Mesenchymal stem cell (in vitro differentiated cells and primary cell): ENCODE measurements around the gene CYP2W1.

Source experiments
- DNase-seq: peaks from one replicate; pipeline ENCODE4 v3.0.0-alpha.2; 2013
- H2AFZ ChIP-seq: one replicate; pipeline ENCODE4 v1.6.1; 2013; ENCODE audit warnings: low read depth, mild to moderate bottlenecking, control low read depth, inconsistent platforms, low read length, moderate library complexity
- H2AK5ac ChIP-seq: 2 replicates; pipeline ENCODE4 v1.6.1; 2013; ENCODE audit warnings: low read length, moderate library complexity, mild to moderate bottlenecking, inconsistent platforms; ENCODE audit not compliant: severe bottlenecking
- H2BK120ac ChIP-seq: one replicate; pipeline ENCODE4 v1.6.1; 2013; ENCODE audit warnings: low read depth, mild to moderate bottlenecking, inconsistent platforms, low read length, moderate library complexity
- H2BK12ac ChIP-seq, 2 experiments: one replicate each; pipeline ENCODE4 v1.6.1; 2013; ENCODE audit warnings: inconsistent platforms in 2 of 2, low read length in 2 of 2, mild to moderate bottlenecking in 2 of 2, moderate library complexity in 2 of 2, control low read depth in 1 of 2
- H2BK15ac ChIP-seq: one replicate; pipeline ENCODE4 v1.6.1; 2013; ENCODE audit warnings: mild to moderate bottlenecking, low read depth, inconsistent platforms; ENCODE audit not compliant: poor library complexity, severe bottlenecking
- H2BK5ac ChIP-seq: 2 replicates; pipeline ENCODE4 v1.6.1; 2013; ENCODE audit warnings: low read depth, mild to moderate bottlenecking, low read length, control low read depth, inconsistent platforms; ENCODE audit not compliant: poor library complexity, severe bottlenecking
- H3K14ac ChIP-seq, 2 experiments: one replicate each; pipeline ENCODE4 v1.6.1; 2013; ENCODE audit warnings: inconsistent platforms in 2 of 2, low read length in 2 of 2, control low read depth in 1 of 2, mild to moderate bottlenecking in 1 of 2, moderate library complexity in 1 of 2
- H3K18ac ChIP-seq, 2 experiments: one replicate each; pipeline ENCODE4 v1.6.1; 2013; ENCODE audit warnings: inconsistent platforms in 2 of 2, low read length in 2 of 2, control low read depth in 1 of 2, low read depth in 1 of 2, mild to moderate bottlenecking in 1 of 2
- H3K23ac ChIP-seq, 2 experiments: one replicate each; pipeline ENCODE4 v1.6.1; 2013; ENCODE audit warnings: inconsistent platforms in 2 of 2, low read length in 2 of 2, mild to moderate bottlenecking in 2 of 2, moderate library complexity in 2 of 2, control low read depth in 1 of 2
- H3K27ac ChIP-seq: 2 replicates; pipeline ENCODE4 v1.5.1; 2013; ENCODE audit warnings: mild to moderate bottlenecking, moderate library complexity, low read length, control low read depth, inconsistent platforms; ENCODE audit not compliant: poor library complexity, severe bottlenecking
- H3K27me3 ChIP-seq, 2 experiments: 2 replicates each; pipeline versions ENCODE4 v1.6.1 to v1.7.0; 2013; ENCODE audit warnings: low read length in 2 of 2, mild to moderate bottlenecking in 2 of 2, moderate library complexity in 2 of 2, control low read depth in 1 of 2, inconsistent platforms in 1 of 2; ENCODE audit not compliant: control insufficient read depth in 1 of 2, insufficient read depth in 1 of 2
- H3K36me3 ChIP-seq, 2 experiments: 2 replicates each; pipeline versions ENCODE4 v1.6.1 to v1.7.0; 2013; ENCODE audit warnings: low read length in 2 of 2, control low read depth in 1 of 2, inconsistent platforms in 1 of 2, low read depth in 1 of 2, mild to moderate bottlenecking in 1 of 2; ENCODE audit not compliant: insufficient read depth in 2 of 2, control insufficient read depth in 1 of 2
- H3K4ac ChIP-seq, 2 experiments: one replicate each; pipeline ENCODE4 v1.6.1; 2013; ENCODE audit warnings: inconsistent platforms in 2 of 2, low read length in 2 of 2, mild to moderate bottlenecking in 2 of 2, moderate library complexity in 2 of 2, control low read depth in 1 of 2, low read depth in 1 of 2
- H3K4me1 ChIP-seq: 2 replicates; pipeline ENCODE4 v1.6.1; 2013; ENCODE audit warnings: low read depth, low read length, control low read depth; ENCODE audit not compliant: control insufficient read depth, insufficient read depth
- H3K4me2 ChIP-seq: 2 replicates; pipeline ENCODE4 v1.6.1; 2013; ENCODE audit warnings: low read length, mild to moderate bottlenecking, inconsistent platforms; ENCODE audit not compliant: poor library complexity, severe bottlenecking
- H3K4me3 ChIP-seq, 2 experiments: 2 replicates each; pipeline versions ENCODE4 v1.5.1 to v1.7.0; 2013; ENCODE audit warnings: low read length in 2 of 2, mild to moderate bottlenecking in 2 of 2, control low read depth in 1 of 2, low read depth in 1 of 2; ENCODE audit not compliant: insufficient read depth in 1 of 2
- H3K79me1 ChIP-seq: replicated peaks from 2 replicates; pipeline ENCODE4 v1.6.1; 2013; ENCODE audit warnings: mild to moderate bottlenecking, control low read depth, low read length, inconsistent platforms; ENCODE audit not compliant: poor library complexity, severe bottlenecking
- H3K9ac ChIP-seq: 2 replicates; pipeline ENCODE4 v1.7.0; 2013; ENCODE audit warnings: mild to moderate bottlenecking, low read length, moderate library complexity
- H3K9me3 ChIP-seq: 2 replicates; pipeline ENCODE4 v1.7.0; 2013; ENCODE audit warnings: mild to moderate bottlenecking, low read length; ENCODE audit not compliant: control insufficient read depth
- H4K8ac ChIP-seq: one replicate; pipeline ENCODE4 v1.6.1; 2013; ENCODE audit warnings: inconsistent platforms, mild to moderate bottlenecking, low read length, moderate library complexity
- H4K91ac ChIP-seq: one replicate; pipeline ENCODE4 v1.6.1; 2013; ENCODE audit warnings: mild to moderate bottlenecking, low read length, inconsistent platforms
- WGBS: methylation state at CpG from one replicate; pipeline ENCODE4 v1.1.7; 2013; ENCODE audit warnings: mixed read lengths; 5-methylcytosine and 5-hydroxymethylcytosine counted together

CYP2W1 gene

DNA sequence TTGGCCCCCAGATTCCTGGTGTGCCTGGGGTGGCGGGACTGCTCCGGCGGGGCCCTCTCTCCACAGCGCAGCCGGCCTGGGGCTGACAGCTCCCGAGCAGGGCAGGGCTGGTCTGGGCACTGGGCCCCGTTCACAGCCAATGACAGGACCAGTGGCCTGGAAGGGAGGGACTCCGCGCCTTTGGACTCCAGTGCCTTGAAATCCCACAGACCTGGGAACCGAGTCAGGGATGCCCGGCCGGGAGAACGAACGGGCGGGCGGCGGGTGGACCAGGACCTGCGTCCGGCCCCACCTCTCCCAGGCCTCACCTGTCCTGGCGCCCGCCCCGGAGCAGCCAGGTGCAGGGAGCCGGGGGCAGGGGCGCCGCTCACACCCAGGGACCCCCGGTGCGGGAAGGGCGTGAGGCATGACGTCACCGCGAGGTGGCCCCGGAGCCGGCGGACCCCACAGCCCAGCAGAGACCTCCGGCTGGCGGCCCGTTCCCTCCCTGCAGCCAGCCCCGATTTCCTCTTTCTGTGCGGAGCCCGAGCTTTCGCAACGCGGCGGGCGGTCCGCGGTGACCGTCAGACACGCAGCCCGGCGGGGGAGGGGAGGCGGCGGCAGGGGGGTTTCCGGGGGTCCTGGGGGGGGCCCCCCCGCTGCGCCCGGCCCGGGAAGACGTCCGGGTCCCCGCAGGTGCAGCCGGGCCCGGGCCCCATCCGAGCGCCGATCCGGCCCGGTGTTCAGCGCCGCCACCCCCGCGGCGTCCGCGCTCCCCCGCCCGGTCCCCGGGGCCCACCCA, 29.2 kb upstream of the CYP2W1 start:
- WGBS = 9% methylated on average over 19 of the region's 78 CpGs
- Histone ChIP-seq H2BK15ac (no peak overlapping the region), H3K27me3 (peaks cover 47 to 62% of the 10 kb centered on the region in 2 experiments), H3K4ac (no peak overlapping the region), H2BK12ac (no peak overlapping the region), H2BK5ac (no peak overlapping the region), H4K91ac (no peak overlapping the region), H4K8ac (no peak overlapping the region), H3K9me3 (no peaks in the 10 kb centered on the region), H3K27ac (no peak overlapping the region), H3K36me3 (peaks cover 0 to 9% of the 10 kb centered on the region in 2 experiments), H3K14ac (peak overlapping the region in 1 of 2 experiments; percentile 74), H3K4me2 (peak overlapping the region; percentile 77), H3K4me3 (peak overlapping the region; percentile 29), H2AFZ (peak overlapping the region; percentile 29), H2BK120ac (no peak overlapping the region), H3K18ac (no peak overlapping the region), H2AK5ac (no peak overlapping the region), H3K9ac (no peak overlapping the region), H3K4me1 (peaks cover 14% of the 10 kb centered on the region), H3K79me1 (no peaks in the 10 kb centered on the region), H3K23ac (peak overlapping the region in 1 of 2 experiments; percentile 18)
- DNase-seq = peak; percentile 37

DNA sequence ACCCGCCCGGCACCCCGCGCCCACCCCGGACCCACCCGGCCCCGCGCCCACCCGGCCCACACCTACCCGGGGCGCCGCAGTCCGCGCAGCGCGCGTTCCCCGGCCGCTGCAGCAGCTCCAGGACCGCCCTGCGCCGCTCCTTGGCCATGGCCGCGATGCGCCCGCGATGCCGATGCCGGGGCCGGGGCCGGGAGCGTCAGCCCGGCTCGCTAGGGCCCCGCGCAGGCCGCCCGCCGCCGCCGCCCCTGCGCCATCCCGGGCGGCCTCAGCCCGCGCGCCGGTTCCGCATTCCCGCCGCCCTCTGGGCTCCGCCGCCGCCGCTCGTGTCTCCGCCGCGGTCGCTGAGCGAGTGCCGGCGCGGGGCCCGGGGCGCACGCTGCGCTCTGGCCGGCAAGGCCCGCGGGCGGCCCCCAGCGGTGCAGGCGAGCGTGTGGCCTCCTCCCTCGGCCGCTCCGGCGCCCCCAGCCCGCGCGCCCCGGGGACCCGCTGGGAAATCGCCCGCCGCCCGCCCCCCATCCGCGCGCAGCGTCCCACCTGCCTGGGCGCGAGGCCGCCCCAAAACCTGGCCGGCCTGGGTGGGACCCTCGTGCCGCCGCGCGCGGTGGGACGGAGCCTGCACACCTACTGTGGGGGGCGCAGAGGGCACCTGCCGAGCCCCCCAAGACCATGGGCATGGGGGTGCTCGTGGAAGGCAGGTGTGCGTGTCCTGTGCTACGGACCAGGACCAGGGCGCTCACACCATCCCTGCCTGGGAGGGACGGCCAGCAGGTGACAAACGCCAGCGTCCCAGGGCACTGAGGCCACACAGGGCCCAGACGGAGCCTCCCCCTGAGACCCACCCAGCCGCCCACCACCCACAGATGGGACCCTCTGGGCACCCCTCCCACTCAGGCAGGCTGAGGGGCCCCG, 28.4 kb upstream of the CYP2W1 start, which contains the start of gene ADAP1:
Gene ADAP1, minus strand, starts transcription at position 351 of the 909 bp plus-strand sequence. Its CDS starts 203 bp downstream, at position 148.
- H3K27me3 ChIP-seq = peaks cover 49 to 66% of the 10 kb centered on the region in 2 experiments
- 12% methylated on average over 55 of the region's 115 CpGs for WGBS
- H3K14ac ChIP-seq = peak within 1 kb of the TSS in 1 of 2 experiments; percentile 74

DNA sequence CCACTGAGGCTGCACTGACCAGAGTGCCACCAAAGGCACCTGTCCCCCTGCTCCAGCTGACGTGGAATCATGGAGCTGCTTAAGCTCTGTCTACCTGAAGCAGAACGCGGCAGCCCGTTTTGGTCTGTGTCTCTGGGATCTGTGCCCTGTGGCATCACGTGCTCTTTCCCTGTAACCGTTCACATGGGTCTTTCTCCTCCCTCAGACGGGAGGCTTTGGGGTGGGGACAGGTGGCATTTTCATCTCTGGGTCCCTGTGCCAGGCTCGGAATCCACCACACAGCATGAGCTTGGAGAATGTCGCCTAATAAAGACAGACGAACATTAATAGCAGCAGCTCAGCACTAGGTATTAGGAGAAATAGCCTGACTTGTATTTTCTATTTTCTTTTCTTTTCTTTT, 26.9 kb upstream of the CYP2W1 start:
- no peak overlapping the region for H2BK12ac ChIP-seq
- peaks cover 0 to 9% of the 10 kb centered on the region in 2 experiments for H3K36me3 ChIP-seq
- H4K91ac ChIP-seq = no peak overlapping the region
- H4K8ac ChIP-seq = no peak overlapping the region
- H2AK5ac ChIP-seq = no peak overlapping the region
- no peak overlapping the region for H3K27ac ChIP-seq
- no peaks in the 10 kb centered on the region for H3K79me1 ChIP-seq
- no peak overlapping the region for H3K4me3 ChIP-seq
- H3K9me3 ChIP-seq = no peaks in the 10 kb centered on the region
- no peak overlapping the region for H2BK5ac ChIP-seq
- no peak overlapping the region for H3K4me2 ChIP-seq
- H2AFZ ChIP-seq = no peak overlapping the region
- H3K4me1 ChIP-seq = peaks cover 21% of the 10 kb centered on the region
- no peak for DNase-seq
- H2BK120ac ChIP-seq = no peak overlapping the region
- no peak overlapping the region for H3K14ac ChIP-seq
- 93% methylated on average over 8 of the region's 10 CpGs for WGBS
- no peak overlapping the region for H3K9ac ChIP-seq
- H3K4ac ChIP-seq = no peak overlapping the region
- H2BK15ac ChIP-seq = no peak overlapping the region
- H3K27me3 ChIP-seq = peaks cover 49 to 76% of the 10 kb centered on the region in 2 experiments
- H3K18ac ChIP-seq = no peak overlapping the region
- no peak overlapping the region for H3K23ac ChIP-seq

More for the DNA sequence above, 28.4 kb upstream of the CYP2W1 start, which contains the start of gene ADAP1:
- Histone ChIP-seq H2AK5ac (no peak within 1 kb of the TSS), H4K91ac (no peak within 1 kb of the TSS), H3K4me1 (peaks cover 21% of the 10 kb centered on the region), H2BK12ac (no peak within 1 kb of the TSS), H3K9me3 (no peaks in the 10 kb centered on the region), H2BK15ac (peak within 1 kb of the TSS; percentile 34), H2BK5ac (no peak within 1 kb of the TSS), H3K27ac (no peak within 1 kb of the TSS), H3K18ac (no peak within 1 kb of the TSS), H4K8ac (no peak within 1 kb of the TSS), H2AFZ (peak within 1 kb of the TSS; percentile 29), H2BK120ac (no peak within 1 kb of the TSS), H3K4me3 (peak within 1 kb of the TSS; percentile 29 to 37), H3K4ac (no peak within 1 kb of the TSS), H3K23ac (peak within 1 kb of the TSS; percentile 36 to 45), H3K4me2 (peak within 1 kb of the TSS; percentile 77), H3K79me1 (no peaks in the 10 kb centered on the region), H3K36me3 (peaks cover 0 to 9% of the 10 kb centered on the region in 2 experiments), H3K9ac (no peak within 1 kb of the TSS)
- peak; percentile 49 for DNase-seq
